HG02943 (cell line): ENCODE measurements around the gene SVIL.
"Not testable (repeated sequence)": the region's sequence is repeated elsewhere in the genome, so short reads cannot be mapped to it uniquely, and the experiment has no call there.

Source experiments
- ATAC-seq: cut with Tn5 transposase; IDR thresholded peaks from one replicate; pipeline ENCODE4 v1.9.1; 2021; ENCODE audit warnings: mild to moderate bottlenecking, low read depth, moderate library complexity; ENCODE audit not compliant: unreplicated experiment

SVIL gene

GRCh38 chr10:29499993-29500537, 134.7 kb downstream of the SVIL start:
- ATAC-seq: no peak

GRCh38 chr10:29496341-29497162, 138.2 kb downstream of the SVIL start:
- ATAC-seq: no peak

GRCh38 chr10:29495366-29495765, 139.4 kb downstream of the SVIL start:
- ATAC-seq: no peak

GRCh38 chr10:29493697-29494096, 141.1 kb downstream of the SVIL start:
- no peak for ATAC-seq

- no peak for ATAC-seq
Observed at GRCh38 chr10:29492774-29493173, 142.0 kb downstream of the SVIL start.

- ATAC-seq: no peak
Observed at GRCh38 chr10:29491918-29492317, 142.9 kb downstream of the SVIL start.

GRCh38 chr10:29490781-29491280, 143.9 kb downstream of the SVIL start:
- not testable (repeated sequence) for ATAC-seq

GRCh38 chr10:29488471-29488870, 146.3 kb downstream of the SVIL start:
- ATAC-seq: not testable (repeated sequence)

GRCh38 chr10:29487884-29488266, 146.9 kb downstream of the SVIL start:
- ATAC-seq: not testable (repeated sequence)

- not testable (repeated sequence) for ATAC-seq
Observed at GRCh38 chr10:29487032-29487883, 147.5 kb downstream of the SVIL start.

- no peak for ATAC-seq
Observed at GRCh38 chr10:29486433-29486832, 148.3 kb downstream of the SVIL start.

GRCh38 chr10:29484677-29485076, 150.1 kb downstream of the SVIL start:
- not testable (repeated sequence) for ATAC-seq

GRCh38 chr10:29482591-29483431, 152.0 kb downstream of the SVIL start:
- ATAC-seq: no peak

GRCh38 chr10:29481906-29482440, 152.8 kb downstream of the SVIL start:
- ATAC-seq: no peak

- ATAC-seq: no peak
Observed at GRCh38 chr10:29479981-29480954, 154.5 kb downstream of the SVIL start.

- no peak for ATAC-seq
Observed at GRCh38 chr10:29479081-29479925, 155.5 kb downstream of the SVIL start.

GRCh38 chr10:29473406-29474100, 161.2 kb downstream of the SVIL start:
- ATAC-seq: no peak

GRCh38 chr10:29473087-29473356, 161.7 kb downstream of the SVIL start:
- ATAC-seq: no peak
